SJSA1 (cell line): ENCODE measurements around the gene ZDHHC11. TPM values are rescaled to one million over a fixed set of nuclear protein-coding genes. Genes with fewer than 3 reads are reported as not detected.

Experiments used
- DNase-seq, 2 experiments: peaks; one replicate each; pipeline ENCODE4 v3.0.0-alpha.2; 2015 to 2020; ENCODE audit warnings: low spot score in 2 of 2, low read depth in 1 of 2
- H3K27ac ChIP-seq: fragments of 250-450 bp; sonication (Bioruptor Pico); 2 replicates; pipeline ENCODE4 v1.5.1; 2020; ENCODE audit warnings: mild to moderate bottlenecking, moderate library complexity
- H3K27me3 ChIP-seq: fragments of 250-450 bp; sonication (Bioruptor Pico); replicated peaks from 2 replicates; pipeline ENCODE4 v1.5.1; 2020; ENCODE audit warnings: mild to moderate bottlenecking, moderate library complexity
- H3K36me3 ChIP-seq: fragments of 250-450 bp; sonication (Bioruptor Pico); 2 replicates; pipeline ENCODE4 v1.5.1; 2020; ENCODE audit warnings: mild to moderate bottlenecking
- H3K4me1 ChIP-seq: fragments of 250-450 bp; sonication (Bioruptor Pico); replicated peaks from 2 replicates; pipeline ENCODE4 v1.6.1; 2021; ENCODE audit warnings: mild to moderate bottlenecking
- H3K4me3 ChIP-seq: fragments of 250-450 bp; sonication (Bioruptor Pico); 2 replicates; pipeline ENCODE4 v1.5.1; 2020; ENCODE audit warnings: mild to moderate bottlenecking
- H3K9me3 ChIP-seq: fragments of 250-450 bp; sonication (Bioruptor Pico); replicated peaks from 2 replicates; pipeline ENCODE4 v1.5.1; 2020; ENCODE audit warnings: mild to moderate bottlenecking
- total RNA-seq: library from RNA; depleted of rRNA; stranded (reverse); fragments of >200 nt; shearing (Covaris generic); gene quantifications from 2 replicates; pipeline ENCODE4 v1.2.3, GENCODE V29; 2014; rRNA removed

ZDHHC11 gene, protein sequence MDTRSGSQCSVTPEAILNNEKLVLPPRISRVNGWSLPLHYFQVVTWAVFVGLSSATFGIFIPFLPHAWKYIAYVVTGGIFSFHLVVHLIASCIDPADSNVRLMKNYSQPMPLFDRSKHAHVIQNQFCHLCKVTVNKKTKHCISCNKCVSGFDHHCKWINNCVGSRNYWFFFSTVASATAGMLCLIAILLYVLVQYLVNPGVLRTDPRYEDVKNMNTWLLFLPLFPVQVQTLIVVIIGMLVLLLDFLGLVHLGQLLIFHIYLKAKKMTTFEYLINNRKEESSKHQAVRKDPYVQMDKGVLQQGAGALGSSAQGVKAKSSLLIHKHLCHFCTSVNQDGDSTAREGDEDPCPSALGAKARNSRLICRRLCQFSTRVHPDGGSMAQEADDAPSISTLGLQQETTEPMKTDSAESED
- 0.05 TPM in 1 of 2 replicates, not detected in the other for total RNA-seq

DNA sequence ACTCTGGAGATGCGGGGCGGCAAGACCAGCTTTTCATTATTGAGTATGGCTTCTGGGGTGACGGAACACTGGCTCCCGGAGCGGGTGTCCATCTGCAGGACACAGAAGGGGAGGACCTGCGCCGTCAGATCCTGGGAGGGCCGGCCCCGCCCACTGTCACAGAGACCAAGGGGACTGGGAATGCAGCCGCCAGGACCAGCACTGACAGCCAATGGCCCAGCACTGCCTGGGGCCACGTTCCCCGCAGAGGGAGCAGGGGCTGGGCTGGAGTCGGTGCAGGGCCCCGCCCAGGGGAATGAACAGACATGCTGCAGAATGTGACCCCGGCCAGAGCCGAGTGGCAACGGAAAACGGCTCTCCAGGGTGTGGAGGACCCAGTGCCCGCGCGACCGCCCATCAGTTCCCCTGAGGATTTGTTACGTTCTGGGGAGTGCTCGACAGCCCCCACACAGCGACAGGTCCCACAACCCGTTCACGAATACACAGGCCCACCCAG is at the start of gene ZDHHC11:
Gene ZDHHC11, minus strand, starts transcription at position 476 of the 496 bp plus-strand sequence. Its CDS starts 384 bp downstream, at position 92.
- peak in 1 of 2 experiments; percentile 49 for DNase-seq
- H3K4me3 ChIP-seq: no peak within 1 kb of the TSS

DNA sequence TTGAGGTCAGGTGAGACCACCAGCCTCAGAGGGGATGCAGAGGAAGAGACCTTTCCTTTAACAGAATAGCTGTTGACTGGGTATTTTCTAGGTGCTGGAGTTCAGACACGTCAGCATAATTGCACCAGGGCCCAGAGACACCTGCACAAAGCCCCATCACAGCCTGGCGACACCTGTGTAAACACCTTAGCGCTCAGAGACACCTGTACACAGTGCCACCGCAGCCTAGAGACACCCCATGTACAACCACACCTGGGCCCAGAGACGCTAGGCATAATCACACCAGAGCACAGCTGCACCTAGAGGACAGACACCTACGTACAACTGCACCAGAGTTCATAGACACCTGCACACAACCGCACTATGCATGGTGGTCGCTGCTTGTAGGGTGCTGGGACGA is 42.9 kb upstream of the ZDHHC11 start:
- H3K27ac ChIP-seq: no peak overlapping the region
- H3K4me3 ChIP-seq: peak overlapping the region; percentile 96
- no peak for DNase-seq
- peaks cover 79% of the 10 kb centered on the region for H3K36me3 ChIP-seq
- no peaks in the 10 kb centered on the region for H3K9me3 ChIP-seq
- peaks cover 19% of the 10 kb centered on the region for H3K4me1 ChIP-seq
- no peaks in the 10 kb centered on the region for H3K27me3 ChIP-seq

More for the DNA sequence above, at the start of gene ZDHHC11:
- no peaks in the 10 kb centered on the region for H3K36me3 ChIP-seq
- H3K27me3 ChIP-seq: peaks cover 37% of the 10 kb centered on the region
- no peaks in the 10 kb centered on the region for H3K9me3 ChIP-seq
- no peak within 1 kb of the TSS for H3K27ac ChIP-seq
- H3K4me1 ChIP-seq: no peaks in the 10 kb centered on the region

DNA sequence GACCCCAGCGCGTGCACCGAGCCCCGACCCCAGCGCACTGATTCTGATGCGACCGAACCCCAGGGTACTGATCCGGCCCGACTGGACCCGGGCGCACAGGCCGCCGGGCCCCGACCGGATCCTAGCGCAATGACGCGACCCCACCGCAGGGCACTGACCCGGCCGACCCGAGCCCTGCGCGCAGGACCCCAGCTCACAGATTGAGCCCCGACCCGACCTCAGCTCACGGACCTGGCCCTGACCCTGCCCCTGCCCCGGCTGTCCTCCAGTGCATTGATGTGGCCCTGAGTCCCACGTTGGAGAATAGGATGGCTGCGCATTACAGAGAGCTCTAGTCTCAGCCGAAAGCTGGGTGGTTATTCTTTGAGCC is 42.3 kb upstream of the ZDHHC11 start:
- Histone ChIP-seq H3K9me3 (no peaks in the 10 kb centered on the region), H3K4me3 (peak overlapping the region; percentile 96), H3K36me3 (peaks cover 85% of the 10 kb centered on the region), H3K27me3 (no peaks in the 10 kb centered on the region), H3K27ac (peak overlapping the region; percentile 92), H3K4me1 (peaks cover 19% of the 10 kb centered on the region)
- DNase-seq: no peak

DNA sequence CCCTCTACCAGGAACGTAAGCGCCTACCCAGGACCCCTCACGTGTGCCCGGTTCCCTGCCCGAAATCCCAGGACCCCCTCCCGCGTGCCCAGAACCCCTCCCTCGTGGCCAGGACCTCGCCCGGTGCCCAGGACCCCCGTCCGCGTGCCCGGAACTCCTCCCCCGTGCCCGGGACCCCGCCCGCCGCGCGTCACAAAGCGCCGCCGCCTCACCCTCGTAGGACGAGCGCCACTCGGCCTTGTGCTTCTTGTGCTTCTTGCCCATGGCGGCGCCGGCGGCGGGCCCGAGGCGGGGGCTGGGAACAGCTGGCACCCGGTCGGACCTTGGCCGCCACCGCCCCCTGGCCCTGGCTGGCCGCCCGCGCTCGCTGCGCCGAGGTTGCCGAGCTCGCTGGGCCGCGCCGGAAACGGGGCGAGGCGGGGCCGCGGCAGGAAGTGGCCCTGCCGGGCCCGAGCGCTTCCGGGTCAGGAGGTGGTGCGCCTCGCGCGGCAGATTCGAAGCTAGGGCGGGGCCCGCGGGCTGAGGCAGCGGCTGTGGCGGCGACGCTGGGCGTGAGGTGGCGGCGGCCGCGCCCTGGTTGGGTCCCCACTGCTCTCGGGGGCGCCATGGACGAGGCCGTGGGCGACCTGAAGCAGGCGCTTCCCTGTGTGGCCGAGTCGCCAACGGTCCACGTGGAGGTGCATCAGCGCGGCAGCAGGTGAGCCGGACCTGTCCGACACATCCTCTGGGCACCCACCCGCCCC is 41.8 kb upstream of the ZDHHC11 start, which contains the start of the genes BRD9 and TRIP13:
Gene BRD9, minus strand, starts transcription at position 408 of the 743 bp plus-strand sequence. Its CDS starts 144 bp downstream, at position 264.
Gene TRIP13, plus strand, starts transcription at position 491 of the 743 bp plus-strand sequence. Its CDS starts 115 bp downstream, at position 606.
- no peaks in the 10 kb centered on the region for H3K9me3 ChIP-seq
- peak within 1 kb of the TSS; percentile 96 for H3K4me3 ChIP-seq
- H3K27me3 ChIP-seq: no peaks in the 10 kb centered on the region
- H3K36me3 ChIP-seq: peaks cover 90% of the 10 kb centered on the region
- peak; percentile 80 to 93 for DNase-seq
- peaks cover 19% of the 10 kb centered on the region for H3K4me1 ChIP-seq
- peak within 1 kb of the TSS; percentile 92 for H3K27ac ChIP-seq

- Histone ChIP-seq H3K9me3 (no peaks in the 10 kb centered on the region), H3K36me3 (peaks cover 97% of the 10 kb centered on the region), H3K27me3 (no peaks in the 10 kb centered on the region), H3K4me1 (peaks cover 19% of the 10 kb centered on the region), H3K27ac (peak overlapping the region; percentile 92), H3K4me3 (peak overlapping the region; percentile 96)
- DNase-seq: peak in 1 of 2 experiments; percentile 68
Observed at GRCh38 chr5:891837-892393, 41.1 kb upstream of the ZDHHC11 start.

DNA sequence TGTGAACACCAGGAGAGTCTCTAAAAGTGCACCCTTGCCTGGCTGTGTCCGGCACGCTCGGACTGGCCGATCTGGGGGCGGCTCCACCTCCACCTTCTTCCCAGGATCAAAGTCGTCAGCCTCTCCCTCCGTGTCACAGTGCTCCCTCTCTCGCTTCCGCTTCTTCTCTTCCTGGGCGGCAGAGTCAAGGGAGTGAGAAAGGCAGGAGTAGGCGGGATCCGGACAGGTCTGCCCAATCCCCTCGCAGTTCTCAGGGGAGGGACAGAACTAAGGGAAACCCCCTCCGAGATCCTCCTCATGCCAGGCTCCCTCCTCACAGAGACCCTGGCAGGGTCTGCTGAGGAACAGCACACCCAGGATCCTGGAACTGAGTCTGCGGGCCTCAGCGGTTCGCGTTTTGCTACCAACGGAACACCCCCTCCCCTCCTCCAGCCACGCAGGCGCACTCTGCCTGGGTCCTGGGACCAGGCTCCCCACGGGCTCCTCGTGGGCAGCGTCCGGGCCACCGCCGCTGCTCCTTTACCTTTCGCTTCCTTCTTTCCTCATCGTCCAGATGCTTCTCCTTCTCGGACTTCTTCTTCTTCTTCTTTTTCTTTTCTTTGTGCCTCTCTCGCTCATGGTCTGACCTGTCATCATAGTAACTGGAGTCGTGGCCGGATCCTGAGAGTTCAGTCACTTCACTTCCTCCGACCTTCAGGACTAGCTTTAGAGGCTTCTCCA is 40.5 kb upstream of the ZDHHC11 start:
- no peak overlapping the region for H3K27ac ChIP-seq
- peak overlapping the region; percentile 96 for H3K4me3 ChIP-seq
- no peaks in the 10 kb centered on the region for H3K9me3 ChIP-seq
- DNase-seq: no peak
- no peaks in the 10 kb centered on the region for H3K27me3 ChIP-seq
- peaks cover 98% of the 10 kb centered on the region for H3K36me3 ChIP-seq
- H3K4me1 ChIP-seq: peaks cover 19% of the 10 kb centered on the region

DNA sequence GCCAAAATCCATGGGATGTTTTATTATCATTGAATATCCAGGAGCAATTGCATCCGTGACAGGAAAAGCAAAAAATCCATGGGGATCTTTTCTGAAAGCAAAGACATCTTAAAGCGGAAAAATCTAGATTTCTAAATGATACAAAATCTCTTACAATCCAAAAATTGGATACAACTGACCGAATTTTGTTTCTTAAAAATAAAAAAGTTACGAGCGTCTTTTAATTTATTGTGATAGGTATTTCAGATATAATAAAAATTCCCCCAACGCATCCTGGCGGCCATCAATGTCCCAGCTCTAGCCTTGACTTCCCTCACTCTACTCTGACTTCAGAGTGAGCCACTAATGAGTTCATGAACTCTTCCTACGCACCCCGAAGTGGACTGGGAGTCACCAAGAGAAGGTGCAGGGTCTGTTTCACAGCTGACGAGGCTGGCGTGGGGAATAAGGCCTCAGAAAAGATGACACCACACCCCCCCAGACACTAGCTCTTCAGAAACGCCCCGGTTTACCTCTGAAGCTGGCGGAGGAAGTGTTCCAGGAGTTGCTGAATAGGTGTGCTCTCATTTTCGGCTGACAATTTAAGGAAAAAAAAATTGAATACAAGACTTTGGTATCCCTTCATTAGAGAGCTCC is 38.4 kb upstream of the ZDHHC11 start:
- DNase-seq: no peak
- H3K4me1 ChIP-seq: peaks cover 19% of the 10 kb centered on the region
- no peaks in the 10 kb centered on the region for H3K9me3 ChIP-seq
- H3K4me3 ChIP-seq: no peak overlapping the region
- no peak overlapping the region for H3K27ac ChIP-seq
- H3K36me3 ChIP-seq: peaks cover 98% of the 10 kb centered on the region
- no peaks in the 10 kb centered on the region for H3K27me3 ChIP-seq

DNA sequence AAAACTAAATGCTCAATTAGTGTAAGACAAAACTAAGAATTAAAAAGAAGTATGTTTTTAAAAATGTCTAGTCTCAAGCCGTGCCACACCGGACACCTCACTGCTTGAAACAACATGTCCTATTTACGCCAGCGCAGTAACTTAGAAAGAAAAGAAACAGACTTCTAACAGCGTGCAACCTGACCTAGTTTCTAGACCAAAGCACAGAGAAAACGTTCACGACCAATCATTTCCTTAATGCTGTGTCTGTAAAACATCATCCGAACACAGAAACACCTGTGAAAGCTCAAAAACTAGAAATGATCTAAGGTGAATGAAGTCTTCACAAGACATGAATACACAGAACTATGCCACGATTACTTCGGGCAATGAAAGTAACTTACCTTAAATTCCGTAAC is 37.9 kb upstream of the ZDHHC11 start:
- H3K36me3 ChIP-seq: peaks cover 98% of the 10 kb centered on the region
- peaks cover 15% of the 10 kb centered on the region for H3K4me1 ChIP-seq
- H3K9me3 ChIP-seq: no peaks in the 10 kb centered on the region
- H3K27ac ChIP-seq: no peak overlapping the region
- no peaks in the 10 kb centered on the region for H3K27me3 ChIP-seq
- no peak for DNase-seq
- no peak overlapping the region for H3K4me3 ChIP-seq

- Histone ChIP-seq H3K27me3 (no peaks in the 10 kb centered on the region), H3K4me1 (peaks cover 9% of the 10 kb centered on the region), H3K4me3 (no peak overlapping the region), H3K36me3 (peaks cover 98% of the 10 kb centered on the region), H3K27ac (no peak overlapping the region), H3K9me3 (no peaks in the 10 kb centered on the region)
- DNase-seq: no peak
Observed at GRCh38 chr5:887947-888637, 37.3 kb upstream of the ZDHHC11 start.

GRCh38 chr5:886716-887325 is 36.0 kb upstream of the ZDHHC11 start:
- Histone ChIP-seq H3K27me3 (no peaks in the 10 kb centered on the region), H3K27ac (no peak overlapping the region), H3K9me3 (no peaks in the 10 kb centered on the region), H3K36me3 (peaks cover 99% of the 10 kb centered on the region), H3K4me3 (no peak overlapping the region), H3K4me1 (peaks cover 9% of the 10 kb centered on the region)
- DNase-seq: no peak

DNA sequence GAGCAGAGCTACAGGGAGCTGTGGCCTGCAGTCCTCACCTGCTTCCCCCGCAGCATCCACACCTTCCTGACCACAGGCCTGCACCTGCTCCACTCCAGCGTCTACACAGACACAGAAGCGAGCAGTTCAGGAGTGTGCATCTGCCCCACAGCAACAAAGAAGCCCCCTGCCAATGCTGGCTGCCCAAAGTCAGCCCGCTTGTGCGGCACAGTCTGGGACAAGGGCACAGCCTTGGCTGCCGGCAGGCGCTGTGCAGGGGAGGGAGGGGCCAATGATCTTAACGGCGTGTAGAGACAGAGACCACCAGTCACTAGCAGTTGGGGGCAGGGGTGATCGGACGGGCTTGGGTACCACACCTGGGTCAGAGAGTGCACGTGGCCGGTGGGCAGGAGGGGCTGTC is 35.2 kb upstream of the ZDHHC11 start:
- H3K27ac ChIP-seq: no peak overlapping the region
- peaks cover under 1% of the 10 kb centered on the region for H3K4me1 ChIP-seq
- DNase-seq: no peak
- H3K27me3 ChIP-seq: no peaks in the 10 kb centered on the region
- H3K9me3 ChIP-seq: no peaks in the 10 kb centered on the region
- no peak overlapping the region for H3K4me3 ChIP-seq
- H3K36me3 ChIP-seq: peaks cover 100% of the 10 kb centered on the region

GRCh38 chr5:885529-885928 is 34.7 kb upstream of the ZDHHC11 start:
- H3K4me3 ChIP-seq: no peak overlapping the region
- H3K9me3 ChIP-seq: no peaks in the 10 kb centered on the region
- H3K36me3 ChIP-seq: peaks cover 100% of the 10 kb centered on the region
- H3K27me3 ChIP-seq: no peaks in the 10 kb centered on the region
- DNase-seq: no peak
- no peak overlapping the region for H3K27ac ChIP-seq
- H3K4me1 ChIP-seq: no peaks in the 10 kb centered on the region
